Measurements from ENCODE around the gene FAM98A.

FAM98A gene

DNA sequence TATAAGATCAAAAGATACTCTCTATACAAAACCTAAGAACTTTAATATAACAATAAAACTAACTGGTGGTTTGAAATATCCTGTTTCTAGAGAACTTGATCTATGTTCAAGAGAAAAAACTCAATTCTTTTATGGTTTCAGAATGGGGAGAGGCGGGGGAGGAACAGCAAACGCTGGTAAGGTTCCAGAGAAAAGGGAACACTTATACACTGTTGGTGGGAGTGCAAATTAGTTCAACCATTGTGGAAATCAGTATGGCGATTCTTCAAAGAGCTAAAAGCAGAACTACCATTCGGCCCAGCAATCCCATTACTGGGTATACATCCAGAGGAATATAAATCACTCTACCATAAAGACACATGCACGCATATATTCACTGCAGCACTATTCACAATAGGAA lies 17.2 kb downstream of the FAM98A start:
- H3K27me3 ChIP-seq (ENCODE audit: low read length): no peaks in the 10 kb centered on the region
- H3K9me3 ChIP-seq (ENCODE audit: insufficient read depth, low read length): no peaks in the 10 kb centered on the region
- H4K20me1 ChIP-seq (ENCODE audit: low read depth, low read length): no peaks in the 10 kb centered on the region
- no peaks in the 10 kb centered on the region for H3K9me2 ChIP-seq (replicated peaks; ENCODE audit: insufficient read depth, low read length)
- H3K4me2 ChIP-seq (ENCODE audit: low read depth, low read length, poor library complexity, severe bottlenecking): no peak overlapping the region
- H2AFZ ChIP-seq (ENCODE audit: low read depth, low read length, severe bottlenecking): no peak overlapping the region
- H3F3A ChIP-seq (ENCODE audit: insufficient read depth): peaks cover 31% of the 10 kb centered on the region
- peaks cover 40% of the 10 kb centered on the region for H3K36me3 ChIP-seq (ENCODE audit: low read length)
- no peak for TF ChIP-seq CTCF (IDR thresholded peaks at IDR 0.05; ENCODE audit: insufficient read depth, low read length, poor library complexity, severe bottlenecking)
- TF ChIP-seq EZH2phosphoT487 (conservative IDR thresholded peaks at IDR 0.05; ENCODE audit: low read length): no peak
- peak overlapping the region; percentile 17; the same call in 1 of the 2 replicates for H3K27ac ChIP-seq (ENCODE audit: low read depth, low read length)
- no peak overlapping the region for H3K9ac ChIP-seq (ENCODE audit: low read length)
- H3K79me2 ChIP-seq (ENCODE audit: insufficient read depth, low read length): no peaks in the 10 kb centered on the region
- no peak overlapping the region for H3K4me3 ChIP-seq (ENCODE audit: insufficient read depth, low read length, poor library complexity, severe bottlenecking)

DNA sequence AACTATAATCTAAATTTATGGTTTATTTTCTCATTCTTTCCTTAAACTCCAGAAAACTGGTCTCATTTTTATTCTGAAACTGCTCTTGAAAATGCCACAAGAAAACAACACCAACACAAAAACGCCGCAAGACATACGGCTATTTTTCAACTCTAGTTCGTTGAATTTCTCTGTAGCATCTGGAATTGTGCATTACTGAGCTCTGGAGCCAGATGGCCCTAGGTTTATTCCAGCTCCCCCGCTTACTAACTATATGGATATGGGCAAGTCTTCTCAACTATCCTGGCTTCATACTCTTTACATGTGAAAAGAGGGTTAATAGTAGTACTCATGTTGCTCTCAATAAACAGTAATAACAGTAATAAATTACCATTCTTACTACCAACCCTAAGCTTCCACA lies 19.9 kb downstream of the FAM98A start:
- Histone ChIP-seq H2AFZ (ENCODE audit: low read depth, low read length, severe bottlenecking) (no peak overlapping the region), H3K9me3 (ENCODE audit: insufficient read depth, low read length) (no peaks in the 10 kb centered on the region), H3F3A (ENCODE audit: insufficient read depth) (peaks cover 40% of the 10 kb centered on the region), H3K4me3 (ENCODE audit: insufficient read depth, low read length, poor library complexity, severe bottlenecking) (no peak overlapping the region), H3K79me2 (ENCODE audit: insufficient read depth, low read length) (no peaks in the 10 kb centered on the region), H3K27ac (ENCODE audit: low read depth, low read length) (no peak overlapping the region), H3K27me3 (ENCODE audit: low read length) (no peaks in the 10 kb centered on the region), H3K9me2 (replicated peaks; ENCODE audit: insufficient read depth, low read length) (no peaks in the 10 kb centered on the region), H3K36me3 (ENCODE audit: low read length) (peaks cover 15% of the 10 kb centered on the region), H3K4me2 (ENCODE audit: low read depth, low read length, poor library complexity, severe bottlenecking) (no peak overlapping the region), H4K20me1 (ENCODE audit: low read depth, low read length) (no peaks in the 10 kb centered on the region), H3K9ac (ENCODE audit: low read length) (no peak overlapping the region)
- TF ChIP-seq EZH2phosphoT487 (conservative IDR thresholded peaks at IDR 0.05; ENCODE audit: low read length) (no peak), CTCF (IDR thresholded peaks at IDR 0.05; ENCODE audit: insufficient read depth, low read length, poor library complexity, severe bottlenecking) (no peak)

DNA sequence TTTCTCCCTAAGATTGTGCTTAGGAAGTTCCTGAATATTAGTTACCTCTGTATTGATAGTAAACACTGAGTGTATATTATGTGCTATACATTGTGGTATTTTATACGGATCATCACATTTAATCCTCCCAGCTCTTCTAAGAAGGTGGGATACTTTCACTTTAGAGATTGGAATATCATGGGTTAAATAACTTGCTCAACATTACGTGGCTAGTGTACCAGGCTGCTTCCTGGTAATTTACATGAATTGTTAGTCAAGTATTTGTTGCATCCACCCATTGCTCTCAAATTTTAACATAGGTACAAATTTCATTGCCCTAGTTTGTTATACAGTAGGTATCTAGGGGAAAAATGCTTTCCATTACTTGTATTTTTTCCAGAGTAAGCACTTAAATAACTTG lies 21.4 kb downstream of the FAM98A start:
- no peak overlapping the region for H2AFZ ChIP-seq (ENCODE audit: low read depth, low read length, severe bottlenecking)
- H3K79me2 ChIP-seq (ENCODE audit: insufficient read depth, low read length): no peaks in the 10 kb centered on the region
- peaks cover 32% of the 10 kb centered on the region for H3F3A ChIP-seq (ENCODE audit: insufficient read depth)
- H3K9ac ChIP-seq (ENCODE audit: low read length): no peak overlapping the region
- no peaks in the 10 kb centered on the region for H3K9me3 ChIP-seq (ENCODE audit: insufficient read depth, low read length)
- H3K27ac ChIP-seq (ENCODE audit: low read depth, low read length): no peak overlapping the region
- no peak overlapping the region for H3K4me2 ChIP-seq (ENCODE audit: low read depth, low read length, poor library complexity, severe bottlenecking)
- peaks cover 6% of the 10 kb centered on the region; the same call in 1 of the 2 replicates for H3K36me3 ChIP-seq (ENCODE audit: low read length)
- no peaks in the 10 kb centered on the region for H4K20me1 ChIP-seq (ENCODE audit: low read depth, low read length)
- H3K9me2 ChIP-seq (replicated peaks; ENCODE audit: insufficient read depth, low read length): no peaks in the 10 kb centered on the region
- TF ChIP-seq CTCF (IDR thresholded peaks at IDR 0.05; ENCODE audit: insufficient read depth, low read length, poor library complexity, severe bottlenecking) (no peak), EZH2phosphoT487 (conservative IDR thresholded peaks at IDR 0.05; ENCODE audit: low read length) (no peak)
- H3K4me3 ChIP-seq (ENCODE audit: insufficient read depth, low read length, poor library complexity, severe bottlenecking): no peak overlapping the region
- no peaks in the 10 kb centered on the region for H3K27me3 ChIP-seq (ENCODE audit: low read length)

Data from SU-DHL-6 (cell line).